Neural cell (in vitro differentiated cells): ENCODE results near the gene SEMG2. TPM values are rescaled to one million over a fixed set of nuclear protein-coding genes. Genes with fewer than 3 reads are reported as not detected.

Experiments used
- H2AFZ ChIP-seq: fragments of 200-600, 300-800 bp; sonication (generic), shearing (Covaris generic); 2 replicates; pipeline ENCODE4 v1.6.0; 2014; ENCODE audit warnings: low read depth, mild to moderate bottlenecking, antibody characterized with exemption, low read length, moderate library complexity
- H3F3A ChIP-seq: fragments of 200-600 bp; shearing (Covaris generic); 2 replicates; pipeline ENCODE4 v1.6.1; 2016; ENCODE audit warnings: mild to moderate bottlenecking, moderate library complexity, mixed read lengths, antibody characterized with exemption, low read length; ENCODE audit not compliant: insufficient read depth, poor library complexity, severe bottlenecking
- H3K27ac ChIP-seq: fragments of 200-600, 300-800 bp; sonication (generic), shearing (Covaris generic); 2 replicates; pipeline ENCODE4 v1.5.1; 2014; ENCODE audit warnings: mild to moderate bottlenecking, low read length, moderate library complexity
- H3K27me3 ChIP-seq: fragments of 300-800, 200-600 bp; sonication (generic), shearing (Covaris generic); 2 replicates; pipeline ENCODE4 v1.6.0; 2014; ENCODE audit warnings: mild to moderate bottlenecking, low read depth, low read length, moderate library complexity; ENCODE audit not compliant: insufficient read depth
- H3K36me3 ChIP-seq: fragments of 300-800, 200-600 bp; sonication (generic), shearing (Covaris generic); 2 replicates; pipeline ENCODE4 v1.5.1; 2014; ENCODE audit warnings: mild to moderate bottlenecking, antibody characterized with exemption, low read length, moderate library complexity; ENCODE audit not compliant: insufficient read depth
- H3K4me2 ChIP-seq: fragments of 300-800, 200-600 bp; sonication (generic), shearing (Covaris generic); 2 replicates; pipeline ENCODE4 v1.6.0; 2014; ENCODE audit warnings: mild to moderate bottlenecking, low read length
- H3K4me3 ChIP-seq: fragments of 300-800, 200-600 bp; sonication (generic), shearing (Covaris generic); 2 replicates; pipeline ENCODE4 v1.5.1; 2014; ENCODE audit warnings: mild to moderate bottlenecking, low read length, moderate library complexity
- H3K79me2 ChIP-seq: fragments of 200-600 bp; shearing (Covaris generic); replicated peaks from 2 replicates; pipeline ENCODE4 v1.6.0; 2014; ENCODE audit warnings: mild to moderate bottlenecking, low read length, moderate library complexity; ENCODE audit not compliant: insufficient read depth
- H3K9ac ChIP-seq: fragments of 300-800, 200-600 bp; sonication (generic), shearing (Covaris generic); 2 replicates; pipeline ENCODE4 v1.6.1; 2016; ENCODE audit warnings: mild to moderate bottlenecking, low read length, mixed read lengths
- H3K9me2 ChIP-seq: fragments of 200-600 bp; shearing (Covaris generic); 2 replicates; pipeline ENCODE4 v1.6.1; 2016; ENCODE audit warnings: mild to moderate bottlenecking, low read length, mixed read lengths; ENCODE audit not compliant: insufficient read depth
- H3K9me3 ChIP-seq: fragments of 200-600, 300-800 bp; sonication (generic), shearing (Covaris generic); 2 replicates; pipeline ENCODE4 v1.6.1; 2016; ENCODE audit warnings: mild to moderate bottlenecking, mixed run types, low read length, moderate library complexity, mixed read lengths
- H4K20me1 ChIP-seq: fragments of 200-600 bp; shearing (Covaris generic); 2 replicates; pipeline ENCODE4 v1.6.1; 2016; ENCODE audit warnings: mild to moderate bottlenecking, mixed run types; ENCODE audit not compliant: insufficient read depth
- EP300 ChIP-seq: fragments of 450-650 bp; conservative IDR thresholded peaks from 2 replicates; pipeline ENCODE4 v1.6.1; 2014; ENCODE audit warnings: antibody characterized with exemption, mild to moderate bottlenecking, moderate library complexity; ENCODE audit not compliant: poor library complexity, severe bottlenecking
- EZH2 ChIP-seq: fragments of 200-600, 300-800 bp; shearing (Covaris generic), sonication (generic); IDR thresholded peaks from 2 replicates; pipeline ENCODE4 v1.6.1; 2014; ENCODE audit warnings: antibody characterized with exemption, low read length, borderline replicate concordance, mild to moderate bottlenecking; ENCODE audit not compliant: insufficient read depth, poor library complexity, severe bottlenecking
- MXI1 ChIP-seq: fragments of 450-650 bp; conservative IDR thresholded peaks from 2 replicates; pipeline ENCODE4 v1.6.1; 2014; ENCODE audit warnings: antibody characterized with exemption, mild to moderate bottlenecking; ENCODE audit not compliant: poor library complexity, severe bottlenecking
- POLR2AphosphoS5 ChIP-seq: IDR thresholded peaks from 2 replicates; pipeline ENCODE4 v1.6.1; 2012
- RAD21 ChIP-seq: fragments of 450-650 bp; conservative IDR thresholded peaks from 2 replicates; pipeline ENCODE4 v1.6.1; 2014; ENCODE audit warnings: antibody characterized with exemption, mild to moderate bottlenecking, moderate library complexity
- SMC3 ChIP-seq: fragments of 450-650 bp; conservative IDR thresholded peaks from 2 replicates; pipeline ENCODE4 v1.6.1; 2014; ENCODE audit warnings: antibody characterized with exemption, mild to moderate bottlenecking, moderate library complexity; ENCODE audit not compliant: poor library complexity
- TAF1 ChIP-seq: IDR thresholded peaks from 2 replicates; pipeline ENCODE4 v1.6.1; 2012; ENCODE audit warnings: low read depth
- polyA plus RNA-seq: library from polyadenylated mRNA; depleted of rRNA; stranded (reverse); fragments of >200 nt; gene quantifications from 2 replicates; pipeline ENCODE4 v1.2.3, GENCODE V29; 2014
- TF ChIP-seq, protein P1 (sequence below): fragments of 450-650 bp; IDR thresholded peaks from 2 replicates; pipeline ENCODE4 v1.5.1; 2014; ENCODE audit warnings: antibody characterized with exemption, mild to moderate bottlenecking, moderate library complexity; ENCODE audit not compliant: poor library complexity, severe bottlenecking
- TF ChIP-seq, protein P2 (sequence below): IDR thresholded peaks from 2 replicates; pipeline ENCODE4 v1.6.1; 2012; ENCODE audit warnings: borderline replicate concordance

SEMG2 gene
- polyA plus RNA-seq, 1 donor from 2014 or later: not detected

DNA sequence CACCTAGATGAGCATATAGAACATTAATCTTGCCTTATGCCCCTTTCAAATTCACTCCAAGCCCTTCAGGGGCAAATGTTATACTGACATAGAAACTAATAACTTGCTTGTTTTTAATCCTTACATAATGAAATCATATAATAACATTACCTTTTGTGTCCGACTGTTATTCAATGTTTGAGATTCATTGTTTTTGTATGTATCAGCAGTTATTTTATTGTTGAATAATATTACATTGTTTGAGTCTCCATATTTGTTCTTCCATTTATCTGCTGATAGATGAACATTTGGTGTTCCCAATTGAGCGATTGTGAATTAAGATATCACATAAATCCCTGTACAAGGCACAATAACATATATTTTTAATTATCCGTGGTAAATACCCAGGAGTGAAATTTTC lies 8.3 kb upstream of the SEMG2 start:
- Histone ChIP-seq H3K9me2 (no peaks in the 10 kb centered on the region), H3K9me3 (no peaks in the 10 kb centered on the region), H3K27me3 (no peaks in the 10 kb centered on the region), H4K20me1 (no peaks in the 10 kb centered on the region), H3K4me2 (no peak overlapping the region), H3F3A (no peaks in the 10 kb centered on the region), H3K79me2 (no peaks in the 10 kb centered on the region), H3K9ac (no peak overlapping the region), H3K27ac (no peak overlapping the region), H3K36me3 (no peaks in the 10 kb centered on the region), H3K4me3 (no peak overlapping the region), H2AFZ (no peak overlapping the region)
- TF ChIP-seq TAF1: no peak
- TF ChIP-seq RAD21: no peak

DNA sequence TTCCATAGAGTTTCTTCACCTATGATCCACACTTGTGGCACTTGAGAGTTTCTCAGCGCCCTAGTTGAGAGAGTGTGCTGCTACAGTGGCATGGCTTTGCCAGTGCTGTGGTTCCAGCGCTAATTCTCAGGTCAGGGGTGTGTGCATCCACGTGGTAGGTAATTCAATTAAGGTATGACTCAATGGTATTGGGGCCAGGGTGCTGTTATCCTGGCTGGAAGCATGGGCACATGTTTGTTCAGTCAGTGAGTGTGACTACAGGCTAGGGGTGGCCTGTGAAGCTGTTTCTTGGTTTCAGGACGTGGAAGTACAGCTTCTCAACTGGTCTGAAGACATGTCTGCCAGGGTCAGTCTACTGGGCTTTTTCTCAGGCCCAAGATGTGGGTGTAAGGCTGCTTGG lies 3.0 kb upstream of the SEMG2 start:
- Histone ChIP-seq H3K9me3 (no peaks in the 10 kb centered on the region), H3K4me2 (no peak overlapping the region), H3F3A (no peaks in the 10 kb centered on the region), H3K9me2 (no peaks in the 10 kb centered on the region), H3K36me3 (no peaks in the 10 kb centered on the region), H3K4me3 (no peak overlapping the region), H2AFZ (no peak overlapping the region), H3K27ac (no peak overlapping the region), H4K20me1 (no peaks in the 10 kb centered on the region), H3K9ac (no peak overlapping the region), H3K79me2 (no peaks in the 10 kb centered on the region), H3K27me3 (no peaks in the 10 kb centered on the region)
- TF ChIP-seq, protein P1, sequence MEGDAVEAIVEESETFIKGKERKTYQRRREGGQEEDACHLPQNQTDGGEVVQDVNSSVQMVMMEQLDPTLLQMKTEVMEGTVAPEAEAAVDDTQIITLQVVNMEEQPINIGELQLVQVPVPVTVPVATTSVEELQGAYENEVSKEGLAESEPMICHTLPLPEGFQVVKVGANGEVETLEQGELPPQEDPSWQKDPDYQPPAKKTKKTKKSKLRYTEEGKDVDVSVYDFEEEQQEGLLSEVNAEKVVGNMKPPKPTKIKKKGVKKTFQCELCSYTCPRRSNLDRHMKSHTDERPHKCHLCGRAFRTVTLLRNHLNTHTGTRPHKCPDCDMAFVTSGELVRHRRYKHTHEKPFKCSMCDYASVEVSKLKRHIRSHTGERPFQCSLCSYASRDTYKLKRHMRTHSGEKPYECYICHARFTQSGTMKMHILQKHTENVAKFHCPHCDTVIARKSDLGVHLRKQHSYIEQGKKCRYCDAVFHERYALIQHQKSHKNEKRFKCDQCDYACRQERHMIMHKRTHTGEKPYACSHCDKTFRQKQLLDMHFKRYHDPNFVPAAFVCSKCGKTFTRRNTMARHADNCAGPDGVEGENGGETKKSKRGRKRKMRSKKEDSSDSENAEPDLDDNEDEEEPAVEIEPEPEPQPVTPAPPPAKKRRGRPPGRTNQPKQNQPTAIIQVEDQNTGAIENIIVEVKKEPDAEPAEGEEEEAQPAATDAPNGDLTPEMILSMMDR: no peak
- no peak for TF ChIP-seq RAD21
- no peak for TF ChIP-seq SMC3
- TF ChIP-seq, protein P2, sequence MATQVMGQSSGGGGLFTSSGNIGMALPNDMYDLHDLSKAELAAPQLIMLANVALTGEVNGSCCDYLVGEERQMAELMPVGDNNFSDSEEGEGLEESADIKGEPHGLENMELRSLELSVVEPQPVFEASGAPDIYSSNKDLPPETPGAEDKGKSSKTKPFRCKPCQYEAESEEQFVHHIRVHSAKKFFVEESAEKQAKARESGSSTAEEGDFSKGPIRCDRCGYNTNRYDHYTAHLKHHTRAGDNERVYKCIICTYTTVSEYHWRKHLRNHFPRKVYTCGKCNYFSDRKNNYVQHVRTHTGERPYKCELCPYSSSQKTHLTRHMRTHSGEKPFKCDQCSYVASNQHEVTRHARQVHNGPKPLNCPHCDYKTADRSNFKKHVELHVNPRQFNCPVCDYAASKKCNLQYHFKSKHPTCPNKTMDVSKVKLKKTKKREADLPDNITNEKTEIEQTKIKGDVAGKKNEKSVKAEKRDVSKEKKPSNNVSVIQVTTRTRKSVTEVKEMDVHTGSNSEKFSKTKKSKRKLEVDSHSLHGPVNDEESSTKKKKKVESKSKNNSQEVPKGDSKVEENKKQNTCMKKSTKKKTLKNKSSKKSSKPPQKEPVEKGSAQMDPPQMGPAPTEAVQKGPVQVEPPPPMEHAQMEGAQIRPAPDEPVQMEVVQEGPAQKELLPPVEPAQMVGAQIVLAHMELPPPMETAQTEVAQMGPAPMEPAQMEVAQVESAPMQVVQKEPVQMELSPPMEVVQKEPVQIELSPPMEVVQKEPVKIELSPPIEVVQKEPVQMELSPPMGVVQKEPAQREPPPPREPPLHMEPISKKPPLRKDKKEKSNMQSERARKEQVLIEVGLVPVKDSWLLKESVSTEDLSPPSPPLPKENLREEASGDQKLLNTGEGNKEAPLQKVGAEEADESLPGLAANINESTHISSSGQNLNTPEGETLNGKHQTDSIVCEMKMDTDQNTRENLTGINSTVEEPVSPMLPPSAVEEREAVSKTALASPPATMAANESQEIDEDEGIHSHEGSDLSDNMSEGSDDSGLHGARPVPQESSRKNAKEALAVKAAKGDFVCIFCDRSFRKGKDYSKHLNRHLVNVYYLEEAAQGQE: no peak
- no peak for TF ChIP-seq MXI1
- no peak for TF ChIP-seq TAF1
- TF ChIP-seq EP300: no peak
- TF ChIP-seq POLR2AphosphoS5: no peak
- no peak for TF ChIP-seq EZH2

DNA sequence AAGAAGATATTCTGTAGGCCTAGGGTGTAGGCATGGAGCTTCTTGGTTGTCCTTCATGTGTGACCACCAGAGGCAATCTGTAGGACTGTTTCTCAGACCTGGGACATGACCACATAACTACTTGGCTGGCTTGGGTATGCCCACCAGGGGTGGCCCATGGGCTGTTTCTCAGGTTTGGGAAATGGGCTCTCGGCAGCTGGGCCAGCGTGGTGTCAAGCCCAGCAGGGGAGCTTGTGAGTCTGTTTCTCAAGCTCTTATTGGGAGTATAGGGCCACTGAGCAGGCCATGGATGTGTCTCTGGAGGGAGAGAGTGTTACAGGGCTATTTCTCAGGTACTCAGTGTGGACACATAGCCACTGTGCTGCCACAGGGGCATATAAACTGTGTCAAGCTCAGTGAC lies 2.5 kb upstream of the SEMG2 start:
- no peaks in the 10 kb centered on the region for H3K27me3 ChIP-seq
- no peak overlapping the region for H3K4me3 ChIP-seq
- no peak overlapping the region for H2AFZ ChIP-seq
- no peak overlapping the region for H3K27ac ChIP-seq
- H3K9me3 ChIP-seq: no peaks in the 10 kb centered on the region
- no peak overlapping the region for H3K9ac ChIP-seq
- TF ChIP-seq RAD21: no peak
- TF ChIP-seq MXI1: no peak
- no peak for TF ChIP-seq SMC3
- no peak for TF ChIP-seq EZH2
- TF ChIP-seq TAF1: no peak
- TF ChIP-seq EP300: no peak
- H3K36me3 ChIP-seq: no peaks in the 10 kb centered on the region
- H3K79me2 ChIP-seq: no peaks in the 10 kb centered on the region
- H3F3A ChIP-seq: no peaks in the 10 kb centered on the region
- H3K9me2 ChIP-seq: no peaks in the 10 kb centered on the region
- H4K20me1 ChIP-seq: no peaks in the 10 kb centered on the region
- H3K4me2 ChIP-seq: no peak overlapping the region
